Coronary artery (tissue), 2 donors: ENCODE data around the gene NR3C1.

Source experiments
- DNase-seq: peaks from one replicate; pipeline ENCODE4 v3.0.0-alpha.2; 2017; ENCODE audit warnings: low spot score
- H3K27ac ChIP-seq, 2 donors: fragments of 200-600 bp; sonication (generic); one replicate each; pipeline ENCODE4 v1.5.1; 2016 to 2019
- H3K4me3 ChIP-seq: fragments of 200-600 bp; sonication (generic); 2 replicates; pipeline ENCODE4 v1.5.1; 2016; ENCODE audit warnings: mild to moderate bottlenecking, moderate library complexity
- CTCF ChIP-seq: fragments of 200-600 bp; sonication (generic); IDR thresholded peaks from one replicate; pipeline ENCODE4 v1.5.1; 2019; ENCODE audit warnings: antibody characterized with exemption

NR3C1 gene

GRCh38 chr5:143402553-143403333, 743 bp downstream of the NR3C1 start:
- no peak for TF ChIP-seq CTCF

GRCh38 chr5:143402017-143402552, 1.4 kb downstream of the NR3C1 start:
- no peak for DNase-seq
- Histone ChIP-seq H3K27ac (peak overlapping the region; percentile 96 to 99), H3K4me3 (peak overlapping the region; percentile 92)
- TF ChIP-seq CTCF = no peak

More at GRCh38 chr5:143402553-143403333, 743 bp downstream of the NR3C1 start:
- DNase-seq = peak; percentile 85
- H3K4me3 ChIP-seq = peak overlapping the region; percentile 92
- H3K27ac ChIP-seq = peak overlapping the region; percentile 96 to 99

- H3K27ac ChIP-seq = peak overlapping the region; percentile 96 to 99
- no peak for DNase-seq
- H3K4me3 ChIP-seq = peak overlapping the region; percentile 92
- TF ChIP-seq CTCF = no peak
Measured at GRCh38 chr5:143401227-143402016, 2.1 kb downstream of the NR3C1 start.

- no peak for DNase-seq
- peak overlapping the region; percentile 50 to 99 for H3K27ac ChIP-seq
- H3K4me3 ChIP-seq = peak overlapping the region; percentile 92
- TF ChIP-seq CTCF = no peak
Measured at GRCh38 chr5:143400541-143401226, 2.8 kb downstream of the NR3C1 start.

GRCh38 chr5:143399616-143400540, 3.6 kb downstream of the NR3C1 start:
- TF ChIP-seq CTCF = no peak
- Histone ChIP-seq H3K4me3 (peak overlapping the region; percentile 92), H3K27ac (peak overlapping the region; percentile 50 to 99)

More at GRCh38 chr5:143399616-143400540, 3.6 kb downstream of the NR3C1 start:
- DNase-seq = no peak
